A549 (cell line): ENCODE results near the gene C19orf12. TPM values are rescaled to one million over a fixed set of nuclear protein-coding genes. Genes with fewer than 3 reads are reported as not detected.

Experiments used
- ATAC-seq, 2 experiments: fragments of 200-7000 bp in 1 of 2; fragments of >200 bp in 1 of 2; cut with Nextera tagmentation in 1 of 2; cut with Tn5 transposase in 1 of 2; 3 replicates each; pipeline versions ENCODE4 v1.8.0 to v1.9.1; 2018 to 2020; ENCODE audit warnings: mild to moderate bottlenecking in 1 of 2, moderate library complexity in 1 of 2
- CTCF ChIA-PET: fragments of 300-600 bp; sonication (Branson Sonifier 250); formaldehyde crosslinking; extraction: SDS; loops from one replicate; lab custom pipeline; 2021; ENCODE audit warnings: antibody characterized with exemption, inconsistent platforms; lab: Yijun Ruan, JAX
- POLR2A ChIA-PET: fragments of 350-600 bp; formaldehyde crosslinking; extraction: SDS; loops from one replicate; lab custom pipeline; 2021; ENCODE audit warnings: antibody characterized with exemption, inconsistent platforms; lab: Yijun Ruan, JAX
- DNase-seq, 2 experiments: peaks; one replicate each; pipeline versions ENCODE4 v3.0.0 to v3.0.0-alpha.2; 2011 to 2016; ENCODE audit warnings: low read depth in 1 of 2, low spot score in 1 of 2
- FAIRE-seq: peaks from 2 replicates; lab custom pipeline; 2011; peaks lifted over from hg19 to GRCh38; lab: Jason Lieb, UNC
- H3K27ac ChIP-seq, 2 experiments: fragments of >200 bp; sonication (Bioruptor Twin); formaldehyde crosslinking; 3 replicates each; pipeline ENCODE4 v1.5.1; 2016 to 2017
- H3K4me1 ChIP-seq: fragments of >200 bp; sonication (Bioruptor Twin); formaldehyde crosslinking; 3 replicates; pipeline ENCODE4 v1.6.1; 2016
- H3K4me2 ChIP-seq: fragments of >200 bp; sonication (Bioruptor Twin); formaldehyde crosslinking; 3 replicates; pipeline ENCODE4 v1.6.1; 2016
- H3K4me3 ChIP-seq: fragments of >200 bp; sonication (Bioruptor Twin); formaldehyde crosslinking; 3 replicates; pipeline ENCODE4 v1.5.1; 2016
- H3K9me3 ChIP-seq: fragments of >200 bp; sonication (Bioruptor Twin); formaldehyde crosslinking; 3 replicates; pipeline ENCODE4 v1.6.1; 2016
- ATOH8 ChIP-seq: fragments of 250-450 bp; sonication (Bioruptor Pico); IDR thresholded peaks from 2 replicates; pipeline ENCODE4 v1.5.0; 2020; ENCODE audit warnings: low read depth, mild to moderate bottlenecking, moderate library complexity
- CBX2 ChIP-seq: fragments of 200-600 bp; sonication (generic); IDR thresholded peaks from 2 replicates; pipeline ENCODE4 v1.6.1; 2016; ENCODE audit warnings: low read depth, mild to moderate bottlenecking, borderline replicate concordance
- CTCF ChIP-seq: fragments of >200 bp; sonication (Bioruptor Twin); formaldehyde crosslinking; IDR thresholded peaks from 3 replicates; pipeline ENCODE4 v1.5.1; 2016
- E2F6 ChIP-seq: IDR thresholded peaks from 2 replicates; pipeline ENCODE4 v1.6.1; 2012; ENCODE audit warnings: low read depth, borderline replicate concordance
- EHMT2 ChIP-seq: fragments of 200-600 bp; sonication (generic); IDR thresholded peaks from 2 replicates; pipeline ENCODE4 v1.6.1; 2016; ENCODE audit warnings: antibody characterized with exemption, low read depth, mild to moderate bottlenecking, moderate library complexity
- ELK1 ChIP-seq: fragments of 150-350 bp; IDR thresholded peaks from 2 replicates; pipeline ENCODE4 v1.6.1; 2014; ENCODE audit warnings: low read depth, mild to moderate bottlenecking, low read length
- ESRRA ChIP-seq: fragments of 150-350 bp; IDR thresholded peaks from 2 replicates; pipeline ENCODE4 v1.6.1; 2014; ENCODE audit warnings: mild to moderate bottlenecking, low read length, borderline replicate concordance
- FOSB ChIP-seq: fragments of 250-450 bp; sonication (Bioruptor Pico); IDR thresholded peaks from 2 replicates; pipeline ENCODE4 v1.5.0; 2020; ENCODE audit warnings: mild to moderate bottlenecking, moderate library complexity
- FOSL2 ChIP-seq, 2 experiments: fragments of 450-650 bp in 1 of 2; fragments of >200 bp in 1 of 2; sonication (Bioruptor Twin) in 1 of 2; formaldehyde crosslinking; IDR thresholded peaks; 2 replicates each; pipeline versions ENCODE4 v1.5.0 to v1.6.1; 2016 to 2020; ENCODE audit warnings: mild to moderate bottlenecking in 1 of 2, moderate library complexity in 1 of 2
- HOXB5 ChIP-seq: fragments of 250-450 bp; sonication (Bioruptor Pico); IDR thresholded peaks from 2 replicates; pipeline ENCODE4 v1.5.0; 2020; ENCODE audit warnings: mild to moderate bottlenecking, moderate library complexity
- JUN ChIP-seq, 2 experiments: fragments of >200 bp; sonication (Bioruptor Twin); formaldehyde crosslinking; IDR thresholded peaks; 2 replicates in 1 of 2; 3 replicates in 1 of 2; pipeline ENCODE4 v1.6.1; 2016 to 2017
- MYC ChIP-seq: IDR thresholded peaks from 2 replicates; pipeline ENCODE4 v1.6.1; 2012; ENCODE audit warnings: mild to moderate bottlenecking, inconsistent platforms, low read length, improper control_type of control experiment, borderline replicate concordance
- NPAS2 ChIP-seq: fragments of 250-450 bp; sonication (Bioruptor Pico); IDR thresholded peaks from 2 replicates; pipeline ENCODE4 v1.8.0; 2022; ENCODE audit warnings: mild to moderate bottlenecking, moderate library complexity, borderline replicate concordance
- PBX3 ChIP-seq: IDR thresholded peaks from 2 replicates; pipeline ENCODE4 v1.6.1; 2012
- POLR2AphosphoS2 ChIP-seq: conservative IDR thresholded peaks from 2 replicates; pipeline ENCODE4 v1.6.1; 2012; ENCODE audit warnings: low read length, improper control_type of control experiment, inconsistent platforms
- RAD21 ChIP-seq, 2 experiments: fragments of >200 bp in 1 of 2; sonication (Bioruptor Twin) in 1 of 2; formaldehyde crosslinking in 1 of 2; IDR thresholded peaks in 1 of 2; conservative IDR thresholded peaks in 1 of 2; 2 replicates in 1 of 2; 3 replicates in 1 of 2; pipeline ENCODE4 v1.6.1; 2012 to 2018; ENCODE audit warnings: inconsistent platforms in 1 of 2
- USF2 ChIP-seq: fragments of 450-650 bp; IDR thresholded peaks from 2 replicates; pipeline ENCODE4 v1.6.1; 2014; ENCODE audit warnings: antibody characterized with exemption
- WGBS: methylation state at CpG from one replicate; pipeline ENCODE4 v1.1.6; 2017; ENCODE audit errors: missing lambda C conversion rate; 5-methylcytosine and 5-hydroxymethylcytosine counted together
- polyA plus RNA-seq, 4 experiments: library from polyadenylated mRNA; depleted of rRNA in 3 of 4; stranded (reverse); fragments of >200 nt; fragmentation: RNase III in 1 of 4; extraction: RNeasy Plus Mini Kit Qiagen cat#74134 plus additional on column Dnase treatment in 1 of 4; gene quantifications; 2 replicates in 3 of 4; 3 replicates in 1 of 4; pipeline ENCODE4 v1.2.3, GENCODE V29; 2011 to 2017

Gene C19orf12
- polyA plus RNA-seq, 2 of the 4 experiments (the other 2 are of a cell fraction) = 34.3 to 35.2 TPM

- Histone ChIP-seq H3K27ac (no peak overlapping the region), H3K4me1 (peaks cover 19% of the 10 kb centered on the region)
Observed at GRCh38 chr19:29666578-29667386, 48.3 kb downstream of the C19orf12 start.

GRCh38 chr19:29665826-29666577 is 49.1 kb downstream of the C19orf12 start:
- no peak for ATAC-seq
- WGBS = 57% methylated on average over 29 of the region's 30 CpGs
- Histone ChIP-seq H3K27ac (peak overlapping the region; percentile 74 to 86), H3K9me3 (no peaks in the 10 kb centered on the region), H3K4me1 (peaks cover 19% of the 10 kb centered on the region), H3K4me3 (peak overlapping the region; percentile 82), H3K4me2 (peak overlapping the region; percentile 99)
- CTCF ChIA-PET = interaction anchor here (0.7 to 8.5 kb wide), 11 partner anchors 10 to 202 kb away, joined by 3 to 122 read pairs (median 4); partner anchors contain the start of genes C19orf12 and POP4
- TF ChIP-seq ATOH8 (CRISPR knock-in tag) (no peak), E2F6 (no peak), USF2 (no peak), RAD21 (conservative IDR thresholded peaks at IDR 0.05 in 1 of 2, IDR thresholded peaks at IDR 0.05 in 1 of 2) (no peak), ELK1 (no peak), CBX2 (no peak), CTCF (no peak), EHMT2 (no peak)
- no peak for FAIRE-seq
- no peak for DNase-seq
- POLR2A ChIA-PET = interaction anchor here (0.9 to 5.3 kb wide), 4 partner anchors 16 to 60 kb away, joined by 3 to 51 read pairs (median 8); partner anchors contain the start of genes C19orf12 and POP4

More at GRCh38 chr19:29666578-29667386, 48.3 kb downstream of the C19orf12 start:
- no peak for TF ChIP-seq PBX3
- TF ChIP-seq HOXB5 (CRISPR knock-in tag) = no peak
- TF ChIP-seq USF2 = no peak
- TF ChIP-seq POLR2AphosphoS2 = no peak
- TF ChIP-seq ATOH8 (CRISPR knock-in tag) = no peak
- TF ChIP-seq NPAS2 (CRISPR knock-in tag) = no peak
- TF ChIP-seq JUN (IDR thresholded peaks at IDR 0.05) = no peak
- no peak for TF ChIP-seq FOSL2 (IDR thresholded peaks at IDR 0.05)
- TF ChIP-seq FOSL2 (CRISPR knock-in tag; IDR thresholded peaks at IDR 0.05) = no peak
- no peak for TF ChIP-seq FOSB (CRISPR knock-in tag)
- no peak for TF ChIP-seq ESRRA
- no peak for TF ChIP-seq MYC
- no peak for TF ChIP-seq ELK1
- DNase-seq = no peak
- peak overlapping the region; percentile 99; the same call in 2 of the 3 replicates for H3K4me2 ChIP-seq
- POLR2A ChIA-PET = interaction anchor here (0.6 to 5.3 kb wide), 2 partner anchors 56 to 61 kb away, joined by 3 to 51 read pairs; partner anchors contain the start of gene POP4
- FAIRE-seq = no peak
- WGBS = 89% methylated on average over 20 of the region's 20 CpGs
- no peak overlapping the region for H3K4me3 ChIP-seq
- CTCF ChIA-PET = interaction anchor here (0.5 to 8.5 kb wide), 10 partner anchors 10 to 1016 kb away, joined by 3 to 122 read pairs (median 7); partner anchors contain the start of genes C19orf12 and POP4
- no peaks in the 10 kb centered on the region for H3K9me3 ChIP-seq
- no peak for ATAC-seq
